HepG2 (cell line): ENCODE data around the gene IFT88. TPM values are rescaled to one million over a fixed set of nuclear protein-coding genes. Genes with fewer than 3 reads are reported as not detected.

Experiments used
- ATAC-seq: fragments of 200-7000 bp; cut with Tn5 transposase; 3 replicates; pipeline ENCODE4 v1.9.1; 2020; ENCODE audit warnings: mild to moderate bottlenecking, moderate library complexity
- BruUV-seq: library from RNA; stranded (reverse); fragments of 400-500 nt; replicated peaks from 2 replicates; lab custom pipeline; 2021; lab: Mats Ljungman, UMichigan
- CTCF ChIA-PET: fragments of 300-600 bp; formaldehyde crosslinking; extraction: SDS; loops from one replicate; lab custom pipeline; 2021; ENCODE audit warnings: low total read pairs, inconsistent platforms, low intra/inter-chr PET ratio; lab: Yijun Ruan, JAX
- POLR2A ChIA-PET: fragments of 350-600 bp; sonication (Branson Sonifier 250); formaldehyde crosslinking; loops from one replicate; lab custom pipeline; 2020; ENCODE audit warnings: antibody characterized with exemption, inconsistent platforms; lab: Yijun Ruan, JAX
- DNase-seq: peaks from one replicate; pipeline ENCODE4 v3.0.0-alpha.2; 2015; ENCODE audit warnings: low spot score
- FAIRE-seq: peaks from 3 replicates; lab custom pipeline; 2011; peaks lifted over from hg19 to GRCh38; lab: Jason Lieb, UNC
- H2AFZ ChIP-seq: one replicate; pipeline ENCODE4 v1.6.1; 2011; ENCODE audit warnings: low read length, inconsistent platforms
- H3K27ac ChIP-seq: fragments of 300-600 bp; 3 replicates; pipeline ENCODE4 v1.8.0; 2011; ENCODE audit warnings: mixed run types, mild to moderate bottlenecking, mixed read lengths, low read length, inconsistent platforms; ENCODE audit not compliant: insufficient read depth; ENCODE audit errors: extremely low read length
- H3K27me3 ChIP-seq, 2 experiments: fragments of 200-600 bp in 1 of 2; 2 replicates in 1 of 2; 3 replicates in 1 of 2; pipeline versions ENCODE4 v1.6.0 to v1.8.0; 2011; ENCODE audit warnings: low read length in 2 of 2, mild to moderate bottlenecking in 2 of 2, moderate library complexity in 2 of 2, inconsistent platforms in 1 of 2; ENCODE audit not compliant: insufficient read depth in 2 of 2, control insufficient read depth in 1 of 2
- H3K36me3 ChIP-seq, 2 experiments: fragments of 200-600 bp in 1 of 2; replicated peaks in 1 of 2; 2 replicates in 1 of 2; 3 replicates in 1 of 2; pipeline versions ENCODE4 v1.5.1 to v1.8.0; 2011; ENCODE audit warnings: low read length in 2 of 2, inconsistent platforms in 1 of 2; ENCODE audit not compliant: insufficient read depth in 2 of 2, control insufficient read depth in 1 of 2
- H3K4me1 ChIP-seq: 2 replicates; pipeline ENCODE4 v1.5.1; 2012; ENCODE audit warnings: low read length, inconsistent platforms; ENCODE audit not compliant: insufficient read depth
- H3K4me2 ChIP-seq: 2 replicates; pipeline ENCODE4 v1.6.0; 2011; ENCODE audit warnings: low read depth, low read length, inconsistent platforms
- H3K4me3 ChIP-seq, 3 experiments: fragments of 200-600 bp in 1 of 3; sonication (generic), shearing (Covaris generic) in 1 of 3; replicated peaks in 1 of 3; 2 replicates each; pipeline ENCODE4 v1.5.1; 2011 to 2016; ENCODE audit warnings: low read length in 3 of 3, inconsistent platforms in 2 of 3, low read depth in 2 of 3, mild to moderate bottlenecking in 2 of 3, control low read depth in 1 of 3, mixed read lengths in 1 of 3; ENCODE audit not compliant: insufficient read depth in 1 of 3
- H3K79me2 ChIP-seq: one replicate; pipeline ENCODE4 v1.6.1; 2011; ENCODE audit warnings: low read length, inconsistent platforms; ENCODE audit not compliant: insufficient read depth
- H3K9ac ChIP-seq: 2 replicates; pipeline ENCODE4 v1.6.0; 2011; ENCODE audit warnings: mild to moderate bottlenecking, low read depth, low read length, inconsistent platforms; ENCODE audit not compliant: insufficient read depth
- H3K9me3 ChIP-seq: 2 replicates; pipeline ENCODE4 v1.5.1; 2012; ENCODE audit warnings: mild to moderate bottlenecking, low read length
- H4K20me1 ChIP-seq: 2 replicates; pipeline ENCODE4 v1.6.0; 2011; ENCODE audit warnings: inconsistent platforms, mild to moderate bottlenecking, low read length, moderate library complexity; ENCODE audit not compliant: insufficient read depth
- ADNP ChIP-seq: sonication (generic); formaldehyde crosslinking; IDR thresholded peaks from 2 replicates; pipeline ENCODE4 v1.4.0; 2020; ENCODE audit warnings: missing genetic modification reagents
- MTF1 ChIP-seq: sonication (generic); formaldehyde crosslinking; IDR thresholded peaks from 2 replicates; pipeline ENCODE4 v1.5.0; 2020; ENCODE audit warnings: missing genetic modification reagents
- PHF8 ChIP-seq: sonication (generic); formaldehyde crosslinking; IDR thresholded peaks from 2 replicates; pipeline ENCODE4 v1.5.0; 2020; ENCODE audit warnings: missing genetic modification reagents
- ZNF12 ChIP-seq: sonication (generic); formaldehyde crosslinking; IDR thresholded peaks from 2 replicates; pipeline ENCODE4 v1.5.0; 2020; ENCODE audit warnings: missing genetic modification reagents
- ZNF251 ChIP-seq: sonication (generic); formaldehyde crosslinking; IDR thresholded peaks from 2 replicates; pipeline ENCODE4 v1.9.0; 2021; ENCODE audit warnings: mild to moderate bottlenecking, missing genetic modification reagents
- ZNF530 ChIP-seq: sonication (generic); formaldehyde crosslinking; IDR thresholded peaks from 2 replicates; pipeline ENCODE4 v1.5.0; 2020; ENCODE audit warnings: low read depth, mild to moderate bottlenecking, missing genetic modification reagents
- ZNF547 ChIP-seq: sonication (generic); formaldehyde crosslinking; IDR thresholded peaks from 2 replicates; pipeline ENCODE4 v1.5.1; 2020; ENCODE audit warnings: mild to moderate bottlenecking, missing genetic modification reagents
- ZNF841 ChIP-seq: sonication (generic); formaldehyde crosslinking; IDR thresholded peaks from 2 replicates; pipeline ENCODE4 v1.8.1; 2023; ENCODE audit warnings: missing genetic modification reagents, borderline replicate concordance
- ZSCAN29 ChIP-seq: sonication (generic); formaldehyde crosslinking; conservative IDR thresholded peaks from 2 replicates; pipeline ENCODE4 v1.4.0; 2020; ENCODE audit warnings: mild to moderate bottlenecking, missing genetic modification reagents
- WGBS: methylation state at CpG from one replicate; pipeline ENCODE4 v1.1.6; 2017; ENCODE audit warnings: low lambda C conversion rate; 5-methylcytosine and 5-hydroxymethylcytosine counted together
- in situ Hi-C: cut with HindIII; loops from 2 replicates; pipeline ENCODE4 v1.10.0; 2017; ENCODE audit warnings: low pct_unique_long_range_greater_than_20kb; ENCODE audit not compliant: extremely low pct_ligation_motif_present
- intact Hi-C: fragments of 100-400 bp; cut with micrococcal nuclease; formaldehyde crosslinking; loops from one replicate; pipeline ENCODE4 v1.10.0; 2022; ENCODE audit not compliant: unreplicated experiment
- polyA plus RNA-seq, 8 experiments: library from polyadenylated mRNA; depleted of rRNA in 3 of 8; stranded (reverse) in 7 of 8; unstranded in 1 of 8; fragments of >200 nt; fragmentation: Illumina TruSeq in 4 of 8; extraction: Trizol in 4 of 8; gene quantifications; 2 replicates each; pipeline versions ENCODE4 v1.2.1 to v1.2.3, GENCODE V29; 2011 to 2016; ENCODE audit warnings: low read depth in 4 of 8, missing spikeins in 1 of 8, mixed read lengths in 1 of 8; ENCODE audit not compliant: insufficient read depth in 1 of 8
- total RNA-seq, 5 experiments: library from RNA; depleted of rRNA; stranded (reverse); fragments of >200 nt; fragmentation: Illumina TruSeq; extraction: Trizol; gene quantifications; 2 replicates each; pipeline ENCODE4 v1.2.3, GENCODE V29; 2016; ENCODE audit warnings: low read depth in 1 of 5

IFT88 gene
- total and polyA plus RNA-seq, 2 of the 13 experiments (the other 11 are each of a cell fraction or from before 2014, with no cell fraction given) = 8.4 to 19.9 TPM

DNA sequence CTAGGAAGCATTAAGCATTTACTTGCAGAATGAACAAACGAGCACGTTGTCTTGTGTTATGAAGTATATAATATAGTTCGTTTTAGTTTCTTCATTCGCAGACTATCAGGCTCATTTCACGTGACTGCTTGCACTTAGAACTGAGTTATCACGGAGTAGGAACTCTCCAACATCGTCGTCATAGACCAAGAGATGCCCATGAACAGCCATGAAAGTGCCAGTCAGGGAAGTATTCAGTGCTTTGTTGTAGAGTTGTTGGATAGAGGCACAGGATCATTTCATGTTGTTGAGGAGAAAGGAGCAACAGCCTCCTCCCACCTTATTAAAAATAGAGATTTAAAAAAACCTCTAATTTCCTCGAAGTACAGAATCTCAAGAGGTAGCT is 135.6 kb downstream of the IFT88 start:
- ATAC-seq (no peak), FAIRE-seq (peak; percentile 15), DNase-seq (no peak)
- Histone ChIP-seq H3K4me2 (peak overlapping the region; percentile 89), H3K9me3 (no peaks in the 10 kb centered on the region), H3K79me2 (no peaks in the 10 kb centered on the region), H3K36me3 (no peaks in the 10 kb centered on the region), H3K4me3 (peak overlapping the region; percentile 78 to 82 (median 82)), H3K27me3 (no peaks in the 10 kb centered on the region), H4K20me1 (no peaks in the 10 kb centered on the region), H2AFZ (no peak overlapping the region), H3K9ac (peak overlapping the region; percentile 76), H3K27ac (no peak overlapping the region), H3K4me1 (peaks cover 37% of the 10 kb centered on the region)
- TSS peak; percentile 87 for BruUV-seq
- in situ Hi-C loops (loop anchor here (10.0 kb wide), 1 partner anchor 222 kb away; no protein-coding TSS in a partner anchor), intact Hi-C loops (no loop called here)
- POLR2A ChIA-PET = no interaction called here
- TF ChIP-seq ZSCAN29 (no peak), ZNF547 (CRISPR knock-in tag) (no peak), ZNF12 (CRISPR knock-in tag) (no peak), ZNF841 (no peak), PHF8 (CRISPR knock-in tag) (no peak), ZNF251 (CRISPR knock-in tag) (no peak), ADNP (no peak), MTF1 (no peak), ZNF530 (no peak)
- WGBS = 0% methylated on average over 9 of the region's 9 CpGs
- CTCF ChIA-PET = interaction anchor here (1.1 kb wide), 1 partner anchor 207 kb away, joined by 3 read pairs; no protein-coding TSS in a partner anchor
